HG03139 (cell line): ENCODE results near the gene WNT3.

Experiments used
- ATAC-seq: cut with Tn5 transposase; IDR thresholded peaks from one replicate; pipeline ENCODE4 v1.9.1; 2021; ENCODE audit not compliant: unreplicated experiment

The WNT3 gene

GRCh38 chr17:46836500-46836899 is 18.0 kb upstream of the WNT3 start:
- no peak for ATAC-seq

DNA sequence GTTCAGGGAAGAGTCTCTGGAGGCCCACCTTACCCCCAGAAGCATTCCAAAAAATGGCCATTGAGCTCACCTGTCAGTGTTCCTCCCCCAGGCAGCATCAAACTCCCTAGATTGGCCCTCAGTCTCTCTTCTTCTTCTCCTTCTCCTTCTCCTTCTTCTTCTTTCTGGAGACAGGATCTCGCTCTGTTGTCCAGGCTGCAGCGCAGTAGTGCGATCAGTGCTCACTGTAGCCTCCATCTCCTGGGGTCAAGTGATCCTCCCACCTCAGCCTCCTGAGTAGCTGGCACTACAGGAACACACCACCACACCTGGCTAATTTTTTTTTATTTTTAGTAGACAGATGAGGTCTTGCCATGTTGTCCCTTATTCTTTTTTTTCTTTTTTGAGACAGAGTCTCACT is 16.4 kb upstream of the WNT3 start:
- no peak for ATAC-seq

- no peak for ATAC-seq
Observed at GRCh38 chr17:46833840-46834208, 15.3 kb upstream of the WNT3 start.

- ATAC-seq, result no peak
Observed at GRCh38 chr17:46832945-46833839, 14.7 kb upstream of the WNT3 start.

- ATAC-seq, result no peak
Observed at GRCh38 chr17:46832331-46832821, 13.9 kb upstream of the WNT3 start.

DNA sequence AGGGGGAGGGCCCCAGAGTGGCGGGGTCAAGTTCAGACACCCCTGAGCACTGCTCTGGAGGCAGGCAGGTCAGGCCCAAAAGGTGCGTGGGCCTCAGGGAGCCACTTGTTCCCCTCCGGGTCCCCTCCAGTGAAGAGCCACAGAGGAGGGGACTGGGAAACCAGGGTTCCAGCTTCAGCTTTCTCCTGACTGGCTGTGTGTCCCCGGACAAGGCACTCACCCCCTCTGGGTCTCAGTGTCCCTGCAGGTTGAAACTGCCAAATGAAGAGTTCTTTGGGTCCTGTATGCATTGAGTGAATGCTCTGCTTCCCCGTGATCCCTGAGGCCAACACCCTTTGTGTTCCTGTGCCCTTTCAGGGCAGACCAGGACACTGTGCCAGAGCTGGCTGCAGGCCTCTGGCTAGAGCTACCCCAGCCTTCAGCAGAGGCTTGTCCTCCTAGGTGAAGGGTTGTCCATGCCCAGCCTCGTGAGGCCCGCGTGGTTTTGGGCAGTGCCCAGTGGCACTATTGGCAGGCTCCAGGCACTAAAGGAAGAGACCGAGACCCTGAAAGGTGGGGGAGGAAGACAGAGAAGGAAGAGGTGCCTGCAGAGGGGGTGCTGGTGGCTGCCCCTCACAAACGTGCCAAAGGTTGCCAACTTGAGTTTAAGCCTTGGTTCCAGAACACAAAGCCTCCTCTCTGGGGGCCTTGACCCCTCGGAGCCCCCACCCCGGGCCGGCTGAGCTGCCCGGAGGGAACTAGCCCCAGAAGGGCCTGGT is 13.3 kb upstream of the WNT3 start:
- ATAC-seq, result no peak

DNA sequence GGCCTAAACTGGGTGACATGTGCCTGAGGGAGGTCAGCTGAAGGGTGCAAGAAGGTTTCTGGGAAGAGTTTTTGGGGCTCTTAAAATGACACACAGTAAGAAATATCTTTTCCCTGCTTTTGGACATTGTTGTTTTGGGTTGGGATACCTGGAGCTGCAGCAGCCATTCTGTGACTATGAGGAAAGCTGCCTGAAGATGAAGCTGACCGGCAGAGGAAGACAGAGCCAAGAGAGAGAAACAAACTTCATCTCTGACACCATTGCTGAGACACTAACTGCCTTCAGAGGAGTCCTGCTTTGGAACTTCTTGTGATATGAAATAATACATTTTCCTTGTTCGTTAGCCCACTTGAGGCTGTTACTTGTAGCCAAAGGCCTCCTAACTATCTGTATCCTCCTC is 8.8 kb upstream of the WNT3 start:
- no peak for ATAC-seq

DNA sequence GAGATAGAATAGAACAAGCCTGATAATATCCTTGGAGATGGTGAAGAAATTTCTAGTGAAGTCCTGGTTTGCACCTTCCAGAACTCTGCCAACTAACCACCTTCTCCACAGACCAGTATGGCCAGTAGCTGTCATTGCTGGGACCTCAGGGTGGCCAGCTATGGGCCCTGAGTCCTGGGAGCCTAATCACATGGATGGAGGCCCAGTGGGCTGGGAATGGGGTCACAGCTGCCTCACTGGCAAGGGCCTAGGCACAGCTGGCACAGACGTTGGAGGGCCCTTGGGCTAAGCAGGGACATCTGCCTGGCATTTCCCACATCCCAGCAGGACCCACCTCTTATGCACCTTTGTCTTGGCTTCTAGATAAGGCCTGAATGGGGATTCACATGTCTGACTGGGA is 7.6 kb upstream of the WNT3 start:
- no peak for ATAC-seq

GRCh38 chr17:46823657-46824056 is 5.2 kb upstream of the WNT3 start:
- no peak for ATAC-seq

DNA sequence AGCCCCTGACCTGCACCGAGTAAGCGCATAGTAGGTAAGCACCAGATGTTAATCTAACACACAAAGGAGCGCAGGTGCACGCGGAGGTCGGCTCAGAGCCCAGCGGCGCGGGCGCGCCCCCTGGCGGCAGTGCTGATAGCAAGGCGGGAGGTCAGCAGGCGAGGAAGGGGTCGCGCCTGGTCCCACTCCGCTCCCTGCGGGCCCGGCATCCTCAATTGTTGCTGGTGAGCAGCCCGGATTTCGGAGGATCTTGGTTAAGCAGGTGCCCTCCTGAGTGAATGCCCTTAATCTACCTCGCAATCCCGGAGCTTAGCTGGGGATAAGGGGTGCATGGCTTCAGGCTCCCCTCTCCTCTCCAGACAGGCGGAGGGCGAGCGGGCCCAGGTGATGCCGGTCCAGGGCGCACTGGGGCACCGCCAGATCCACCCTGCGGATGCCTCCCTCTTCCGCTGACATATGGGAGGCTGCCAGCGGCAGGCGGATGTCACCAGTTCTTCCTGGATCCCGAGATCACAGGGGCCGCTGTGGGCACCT is 4.0 kb upstream of the WNT3 start:
- ATAC-seq, result no peak

DNA sequence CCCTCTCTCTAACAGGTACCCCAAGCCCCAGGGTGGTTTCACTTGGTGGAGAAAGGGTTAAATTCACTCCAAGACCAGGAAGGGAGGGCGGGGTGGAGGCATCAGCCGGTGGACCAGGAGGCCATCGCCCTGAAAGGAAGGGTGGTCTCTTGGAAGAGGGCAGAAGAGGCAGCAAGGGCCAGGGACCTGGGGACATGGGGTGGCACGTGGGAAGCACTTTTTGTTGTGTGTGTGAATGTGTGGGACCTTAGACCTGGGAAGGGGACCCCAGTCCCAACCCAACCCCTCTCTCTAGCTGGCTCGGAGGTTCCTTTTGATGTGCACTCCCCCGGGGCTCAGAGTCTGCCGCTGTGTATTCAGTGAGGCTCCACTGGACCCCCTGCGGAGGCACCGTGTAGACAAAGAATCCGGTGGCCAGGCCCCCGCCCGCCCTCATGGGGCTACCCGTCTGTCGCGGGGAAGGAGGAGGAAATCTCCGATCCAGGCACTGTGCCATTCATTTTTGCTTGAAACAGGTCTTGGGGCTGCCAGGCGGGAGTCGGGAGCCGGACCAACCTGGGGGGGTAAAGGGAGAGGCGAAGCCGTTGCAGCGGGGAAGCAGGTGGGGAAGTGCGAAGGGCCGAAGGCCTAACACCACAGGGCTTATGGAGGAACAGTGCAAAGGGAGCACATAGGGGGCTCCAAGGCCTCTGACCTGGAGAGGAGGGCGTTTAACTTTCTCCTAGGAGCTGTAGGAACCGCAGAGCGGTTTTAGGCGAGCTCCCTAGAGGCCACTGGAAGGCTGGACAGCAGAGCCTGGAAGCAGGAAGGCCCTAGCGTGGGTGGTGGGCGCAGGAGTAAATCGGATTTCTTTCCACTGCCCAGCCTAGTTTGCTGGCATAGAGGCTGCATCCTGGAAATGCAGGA is 3.2 kb upstream of the WNT3 start:
- no peak for ATAC-seq

DNA sequence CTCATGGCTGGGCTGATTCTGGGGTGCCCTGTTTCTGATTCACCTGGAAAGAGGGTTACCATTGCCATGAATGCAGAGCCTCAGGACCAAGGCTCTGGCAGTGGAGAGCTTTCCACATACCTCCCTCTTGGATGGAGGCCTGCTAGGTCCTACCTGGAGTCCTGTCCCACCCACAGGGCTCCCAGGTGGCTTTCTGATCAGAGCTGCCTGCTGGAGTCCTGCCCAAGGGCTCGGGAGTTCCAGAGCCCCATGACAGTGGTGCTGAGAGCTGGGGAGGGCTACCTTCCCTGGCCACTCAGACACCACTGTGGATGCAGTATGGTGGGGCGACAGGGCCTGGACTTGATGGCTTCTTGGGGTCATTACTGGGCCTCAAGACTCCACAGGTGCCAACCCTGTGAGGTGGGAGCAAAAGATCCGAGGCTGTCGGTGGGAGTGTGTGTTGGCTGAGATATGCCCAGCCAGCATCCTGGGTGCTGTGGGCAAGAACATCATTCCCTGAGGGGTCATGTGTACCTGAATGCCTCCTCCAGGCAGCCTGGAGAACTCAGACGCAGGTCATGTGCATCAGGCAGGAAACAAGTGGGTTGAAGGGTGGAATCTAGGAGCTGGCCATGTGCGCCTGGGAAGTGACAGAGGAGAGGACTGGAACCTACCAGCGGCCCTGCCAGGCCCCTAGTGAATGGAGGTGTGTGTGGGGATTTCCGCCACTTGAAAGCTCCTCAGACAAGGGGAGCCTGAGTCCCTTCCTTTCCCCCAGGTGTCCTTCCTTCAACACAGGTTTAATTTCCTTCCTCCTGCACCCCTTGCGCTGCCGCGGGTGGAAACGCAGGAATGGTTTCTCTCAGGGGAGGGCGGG is 2.3 kb upstream of the WNT3 start:
- ATAC-seq, result no peak

DNA sequence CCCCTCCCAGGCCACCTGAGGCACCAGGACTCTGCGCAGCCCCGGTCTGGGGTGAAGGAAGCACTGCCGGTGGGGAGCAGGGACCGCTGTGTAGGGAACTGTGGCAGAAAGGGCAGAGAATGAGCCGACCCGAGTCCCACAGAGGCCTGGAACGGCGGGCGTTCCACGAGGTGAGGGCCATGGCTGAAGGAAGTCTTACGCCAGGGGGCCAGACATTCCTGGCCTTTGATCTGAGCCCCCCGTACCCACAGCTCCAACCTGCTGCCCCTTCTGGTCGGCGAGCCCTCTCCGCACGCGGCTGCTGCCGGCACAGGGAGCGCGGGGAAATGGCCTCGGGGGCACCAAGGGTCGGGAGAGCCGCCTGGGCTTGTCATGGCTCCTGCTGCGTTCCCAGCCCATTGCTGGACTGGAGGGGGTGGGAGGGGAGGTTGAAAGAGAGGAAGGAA is 1.4 kb upstream of the WNT3 start:
- ATAC-seq, result no peak

DNA sequence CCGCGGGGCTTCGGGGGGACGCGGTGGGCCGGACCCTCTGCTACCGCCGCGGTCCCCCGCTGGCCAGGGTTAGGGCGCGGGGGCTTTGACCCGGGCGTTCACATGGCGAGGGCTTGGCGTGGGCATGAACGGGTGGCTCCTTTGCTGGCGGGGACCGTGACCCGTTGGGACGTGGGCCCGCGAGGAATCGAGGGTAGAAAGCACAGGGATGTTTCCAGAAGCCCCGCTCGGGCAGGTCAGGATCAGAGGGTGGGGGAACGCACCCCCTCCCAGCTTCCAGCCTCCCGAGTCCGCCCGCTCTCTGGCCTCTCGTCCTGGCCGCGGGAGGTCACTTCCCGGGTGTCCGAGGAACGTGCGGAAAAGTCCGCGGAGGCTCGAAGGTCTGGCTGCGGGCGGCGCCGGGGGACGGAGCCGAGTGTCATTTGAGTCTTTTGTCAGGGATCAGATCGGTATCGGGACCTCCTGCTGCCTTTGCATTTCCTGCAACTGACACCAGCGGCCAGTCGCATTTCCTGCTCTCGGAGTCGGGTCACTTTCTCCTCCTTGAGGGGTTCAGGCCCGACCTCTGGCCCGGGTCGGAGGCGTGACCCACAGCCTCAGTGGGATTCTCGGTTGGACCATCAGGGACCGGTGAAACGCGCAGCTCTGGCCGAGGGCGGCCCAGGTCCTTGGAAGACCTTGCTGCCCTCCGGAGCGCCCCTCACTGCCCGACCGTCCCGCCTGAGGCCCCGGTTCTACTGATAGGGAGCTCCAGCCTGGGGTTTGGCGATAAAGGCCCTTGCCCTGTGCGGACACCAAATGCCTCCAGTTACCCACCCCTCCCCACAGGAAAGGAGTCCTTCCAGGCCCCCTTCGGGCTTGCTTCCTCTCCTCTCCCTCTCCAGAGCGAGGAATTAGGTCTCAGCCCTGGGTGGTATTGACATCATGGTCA is 702 bp upstream of the WNT3 start:
- no peak for ATAC-seq

- ATAC-seq, result no peak
Observed at GRCh38 chr17:46817901-46818209, 637 bp downstream of the WNT3 start.

- ATAC-seq, result no peak
Observed at GRCh38 chr17:46817151-46817900, 1.2 kb downstream of the WNT3 start.

- no peak for ATAC-seq
Observed at GRCh38 chr17:46815474-46816353, 2.8 kb downstream of the WNT3 start.
